ENCODE measurements around the gene TNFRSF19. TPM values are rescaled to one million over a fixed set of nuclear protein-coding genes. Genes with fewer than 3 reads are reported as not detected.

The TNFRSF19 gene
- total and polyA plus RNA-seq, 4 donors: 0.27 to 2.8 (median 0.91) TPM

GRCh38 chr13:23632048-23632582 lies 61.9 kb downstream of the TNFRSF19 start:
- 78% methylated on average over 1 of the region's 1 CpG for WGBS

GRCh38 chr13:23632741-23633140 lies 62.5 kb downstream of the TNFRSF19 start:
- Histone ChIP-seq H3K27me3 (ENCODE audit: control insufficient read depth in 4 of 4, insufficient read depth in 4 of 4, low read length in 3 of 4) (no peaks in the 10 kb centered on the region), H3K9ac (ENCODE audit: low read depth in 1 of 2, low read length in 2 of 2) (no peak overlapping the region), H3K27ac (ENCODE audit: low read depth in 1 of 2, low read length in 2 of 2) (no peak overlapping the region), H3K9me3 (ENCODE audit: control insufficient read depth in 4 of 4, low read length in 3 of 4) (no peaks in the 10 kb centered on the region), H3K36me3 (ENCODE audit: control insufficient read depth in 4 of 4, insufficient read depth in 3 of 4, low read depth in 1 of 4, low read length in 3 of 4) (no peaks in the 10 kb centered on the region), H3K4me1 (ENCODE audit: control insufficient read depth in 4 of 4, insufficient read depth in 4 of 4, low read length in 3 of 4) (peaks cover 1 to 14% (median 6%) of the 10 kb centered on the region in 4 donors), H3K4me3 (ENCODE audit: low read depth in 1 of 3, low read length in 3 of 3) (no peak overlapping the region)
- DNase-seq (ENCODE audit: low spot score): no peak
- no peak for TF ChIP-seq SP1 (IDR thresholded peaks at IDR 0.05)
- no peak for TF ChIP-seq RXRA (IDR thresholded peaks at IDR 0.05)
- TF ChIP-seq RAD21 (IDR thresholded peaks at IDR 0.05): no peak
- TF ChIP-seq YY1 (IDR thresholded peaks at IDR 0.05): no peak
- WGBS: 69% methylated on average over 3 of the region's 3 CpGs

More at GRCh38 chr13:23632048-23632582, 61.9 kb downstream of the TNFRSF19 start:
- H3K9me3 ChIP-seq (ENCODE audit: control insufficient read depth in 4 of 4, low read length in 3 of 4): no peaks in the 10 kb centered on the region
- no peak overlapping the region for H3K4me3 ChIP-seq (ENCODE audit: low read depth in 1 of 3, low read length in 3 of 3)
- H3K27me3 ChIP-seq (ENCODE audit: control insufficient read depth in 4 of 4, insufficient read depth in 4 of 4, low read length in 3 of 4): no peaks in the 10 kb centered on the region
- no peak for TF ChIP-seq YY1 (IDR thresholded peaks at IDR 0.05)
- TF ChIP-seq FOXA1 (IDR thresholded peaks at IDR 0.05): no peak
- TF ChIP-seq GABPA (IDR thresholded peaks at IDR 0.05 in 1 of 2, conservative IDR thresholded peaks at IDR 0.05 in 1 of 2): no peak
- TF ChIP-seq JUND (IDR thresholded peaks at IDR 0.05): no peak
- TF ChIP-seq SP1 (IDR thresholded peaks at IDR 0.05): no peak
- TF ChIP-seq TAF1 (conservative IDR thresholded peaks at IDR 0.05): no peak
- no peak for TF ChIP-seq FOXA2 (IDR thresholded peaks at IDR 0.05)
- no peaks in the 10 kb centered on the region for H3K36me3 ChIP-seq (ENCODE audit: control insufficient read depth in 4 of 4, insufficient read depth in 3 of 4, low read depth in 1 of 4, low read length in 3 of 4)
- DNase-seq (ENCODE audit: low spot score): no peak
- H3K27ac ChIP-seq (ENCODE audit: low read depth in 1 of 2, low read length in 2 of 2): no peak overlapping the region
- no peak overlapping the region for H3K9ac ChIP-seq (ENCODE audit: low read depth in 1 of 2, low read length in 2 of 2)
- H3K4me1 ChIP-seq (ENCODE audit: control insufficient read depth in 4 of 4, insufficient read depth in 4 of 4, low read length in 3 of 4): peaks cover 1 to 14% (median 6%) of the 10 kb centered on the region in 4 donors

DNA sequence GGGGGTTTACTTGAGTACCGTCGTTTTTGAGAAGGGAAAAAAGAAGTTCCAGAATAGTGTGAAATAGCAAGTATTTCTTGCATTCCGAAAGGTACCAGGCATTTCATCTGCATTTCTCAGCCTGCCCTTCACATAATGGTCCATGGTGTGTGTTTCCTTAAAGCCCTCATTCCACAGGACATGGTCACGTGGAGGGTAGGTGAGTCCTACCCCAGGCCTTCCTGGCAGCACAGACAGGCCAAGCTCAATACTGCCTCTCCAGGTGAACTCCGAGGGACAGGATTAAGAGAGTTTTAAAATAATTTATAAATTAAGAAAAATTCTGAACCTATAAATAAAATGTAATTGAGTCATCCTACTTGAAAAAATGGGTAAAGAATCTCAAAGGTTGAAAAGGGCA lies 64.7 kb downstream of the TNFRSF19 start:
- no peaks in the 10 kb centered on the region for H3K9me3 ChIP-seq (ENCODE audit: control insufficient read depth in 4 of 4, low read length in 3 of 4)
- no peak for TF ChIP-seq SP1 (IDR thresholded peaks at IDR 0.05)
- no peak for TF ChIP-seq FOXA2 (IDR thresholded peaks at IDR 0.05)
- no peak for TF ChIP-seq NR2F2 (IDR thresholded peaks at IDR 0.05)
- TF ChIP-seq FOXA1 (IDR thresholded peaks at IDR 0.05): no peak
- no peak for TF ChIP-seq HNF4A (conservative IDR thresholded peaks at IDR 0.05)
- no peak for TF ChIP-seq HNF4G (IDR thresholded peaks at IDR 0.05)
- no peak for TF ChIP-seq RXRA (IDR thresholded peaks at IDR 0.05)
- TF ChIP-seq, protein P1, sequence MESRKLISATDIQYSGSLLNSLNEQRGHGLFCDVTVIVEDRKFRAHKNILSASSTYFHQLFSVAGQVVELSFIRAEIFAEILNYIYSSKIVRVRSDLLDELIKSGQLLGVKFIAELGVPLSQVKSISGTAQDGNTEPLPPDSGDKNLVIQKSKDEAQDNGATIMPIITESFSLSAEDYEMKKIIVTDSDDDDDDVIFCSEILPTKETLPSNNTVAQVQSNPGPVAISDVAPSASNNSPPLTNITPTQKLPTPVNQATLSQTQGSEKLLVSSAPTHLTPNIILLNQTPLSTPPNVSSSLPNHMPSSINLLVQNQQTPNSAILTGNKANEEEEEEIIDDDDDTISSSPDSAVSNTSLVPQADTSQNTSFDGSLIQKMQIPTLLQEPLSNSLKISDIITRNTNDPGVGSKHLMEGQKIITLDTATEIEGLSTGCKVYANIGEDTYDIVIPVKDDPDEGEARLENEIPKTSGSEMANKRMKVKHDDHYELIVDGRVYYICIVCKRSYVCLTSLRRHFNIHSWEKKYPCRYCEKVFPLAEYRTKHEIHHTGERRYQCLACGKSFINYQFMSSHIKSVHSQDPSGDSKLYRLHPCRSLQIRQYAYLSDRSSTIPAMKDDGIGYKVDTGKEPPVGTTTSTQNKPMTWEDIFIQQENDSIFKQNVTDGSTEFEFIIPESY (IDR thresholded peaks at IDR 0.05): no peak
- TF ChIP-seq JUND (IDR thresholded peaks at IDR 0.05): no peak
- no peak for TF ChIP-seq GABPA (IDR thresholded peaks at IDR 0.05 in 1 of 2, conservative IDR thresholded peaks at IDR 0.05 in 1 of 2)
- no peak for TF ChIP-seq TAF1 (conservative IDR thresholded peaks at IDR 0.05)
- TF ChIP-seq, protein P2, sequence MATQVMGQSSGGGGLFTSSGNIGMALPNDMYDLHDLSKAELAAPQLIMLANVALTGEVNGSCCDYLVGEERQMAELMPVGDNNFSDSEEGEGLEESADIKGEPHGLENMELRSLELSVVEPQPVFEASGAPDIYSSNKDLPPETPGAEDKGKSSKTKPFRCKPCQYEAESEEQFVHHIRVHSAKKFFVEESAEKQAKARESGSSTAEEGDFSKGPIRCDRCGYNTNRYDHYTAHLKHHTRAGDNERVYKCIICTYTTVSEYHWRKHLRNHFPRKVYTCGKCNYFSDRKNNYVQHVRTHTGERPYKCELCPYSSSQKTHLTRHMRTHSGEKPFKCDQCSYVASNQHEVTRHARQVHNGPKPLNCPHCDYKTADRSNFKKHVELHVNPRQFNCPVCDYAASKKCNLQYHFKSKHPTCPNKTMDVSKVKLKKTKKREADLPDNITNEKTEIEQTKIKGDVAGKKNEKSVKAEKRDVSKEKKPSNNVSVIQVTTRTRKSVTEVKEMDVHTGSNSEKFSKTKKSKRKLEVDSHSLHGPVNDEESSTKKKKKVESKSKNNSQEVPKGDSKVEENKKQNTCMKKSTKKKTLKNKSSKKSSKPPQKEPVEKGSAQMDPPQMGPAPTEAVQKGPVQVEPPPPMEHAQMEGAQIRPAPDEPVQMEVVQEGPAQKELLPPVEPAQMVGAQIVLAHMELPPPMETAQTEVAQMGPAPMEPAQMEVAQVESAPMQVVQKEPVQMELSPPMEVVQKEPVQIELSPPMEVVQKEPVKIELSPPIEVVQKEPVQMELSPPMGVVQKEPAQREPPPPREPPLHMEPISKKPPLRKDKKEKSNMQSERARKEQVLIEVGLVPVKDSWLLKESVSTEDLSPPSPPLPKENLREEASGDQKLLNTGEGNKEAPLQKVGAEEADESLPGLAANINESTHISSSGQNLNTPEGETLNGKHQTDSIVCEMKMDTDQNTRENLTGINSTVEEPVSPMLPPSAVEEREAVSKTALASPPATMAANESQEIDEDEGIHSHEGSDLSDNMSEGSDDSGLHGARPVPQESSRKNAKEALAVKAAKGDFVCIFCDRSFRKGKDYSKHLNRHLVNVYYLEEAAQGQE (IDR thresholded peaks at IDR 0.05): no peak
- TF ChIP-seq, protein P3, sequence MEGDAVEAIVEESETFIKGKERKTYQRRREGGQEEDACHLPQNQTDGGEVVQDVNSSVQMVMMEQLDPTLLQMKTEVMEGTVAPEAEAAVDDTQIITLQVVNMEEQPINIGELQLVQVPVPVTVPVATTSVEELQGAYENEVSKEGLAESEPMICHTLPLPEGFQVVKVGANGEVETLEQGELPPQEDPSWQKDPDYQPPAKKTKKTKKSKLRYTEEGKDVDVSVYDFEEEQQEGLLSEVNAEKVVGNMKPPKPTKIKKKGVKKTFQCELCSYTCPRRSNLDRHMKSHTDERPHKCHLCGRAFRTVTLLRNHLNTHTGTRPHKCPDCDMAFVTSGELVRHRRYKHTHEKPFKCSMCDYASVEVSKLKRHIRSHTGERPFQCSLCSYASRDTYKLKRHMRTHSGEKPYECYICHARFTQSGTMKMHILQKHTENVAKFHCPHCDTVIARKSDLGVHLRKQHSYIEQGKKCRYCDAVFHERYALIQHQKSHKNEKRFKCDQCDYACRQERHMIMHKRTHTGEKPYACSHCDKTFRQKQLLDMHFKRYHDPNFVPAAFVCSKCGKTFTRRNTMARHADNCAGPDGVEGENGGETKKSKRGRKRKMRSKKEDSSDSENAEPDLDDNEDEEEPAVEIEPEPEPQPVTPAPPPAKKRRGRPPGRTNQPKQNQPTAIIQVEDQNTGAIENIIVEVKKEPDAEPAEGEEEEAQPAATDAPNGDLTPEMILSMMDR (IDR thresholded peaks at IDR 0.05; ENCODE audit: low read depth, low read length, missing input control): no peak
- TF ChIP-seq RAD21 (IDR thresholded peaks at IDR 0.05): no peak
- no peak overlapping the region for H3K4me3 ChIP-seq (ENCODE audit: low read depth in 1 of 3, low read length in 3 of 3)
- H3K27ac ChIP-seq (ENCODE audit: low read depth in 1 of 2, low read length in 2 of 2): no peak overlapping the region
- peaks cover 0 to 6% (median 0%) of the 10 kb centered on the region in 4 donors for H3K4me1 ChIP-seq (ENCODE audit: control insufficient read depth in 4 of 4, insufficient read depth in 4 of 4, low read length in 3 of 4)
- 92% methylated on average over 5 of the region's 5 CpGs for WGBS
- no peaks in the 10 kb centered on the region for H3K36me3 ChIP-seq (ENCODE audit: control insufficient read depth in 4 of 4, insufficient read depth in 3 of 4, low read depth in 1 of 4, low read length in 3 of 4)
- no peaks in the 10 kb centered on the region for H3K27me3 ChIP-seq (ENCODE audit: control insufficient read depth in 4 of 4, insufficient read depth in 4 of 4, low read length in 3 of 4)
- no peak for DNase-seq (ENCODE audit: low spot score)
- no peak overlapping the region for H3K9ac ChIP-seq (ENCODE audit: low read depth in 1 of 2, low read length in 2 of 2)

Measured in liver (tissue), 9 donors.